AG04450 (cell line): ENCODE measurements around the gene NFKB2. TPM values are rescaled to one million over a fixed set of nuclear protein-coding genes. Genes with fewer than 3 reads are reported as not detected.

Experiments
- CTCF ChIA-PET: fragments of 300-600, 350-600 bp; formaldehyde crosslinking; extraction: SDS; loops from one replicate; lab custom pipeline; 2022; ENCODE audit warnings: antibody characterized with exemption, inconsistent platforms; lab: Charles Lee
- POLR2A ChIA-PET: fragments of 350-600 bp; formaldehyde crosslinking; extraction: SDS; loops from one replicate; lab custom pipeline; 2021; ENCODE audit warnings: antibody characterized with exemption, inconsistent platforms; lab: Yijun Ruan, JAX
- DNase-seq: peaks from one replicate; pipeline ENCODE4 v3.0.0-alpha.2; 2011; ENCODE audit warnings: low read depth, low spot score
- H3K27ac ChIP-seq: one replicate; pipeline ENCODE4 v1.5.1; 2012; ENCODE audit warnings: low read depth, low read length, control low read depth
- H3K27me3 ChIP-seq: one replicate; pipeline ENCODE4 v1.6.0; 2012; ENCODE audit warnings: low read length; ENCODE audit not compliant: control insufficient read depth, insufficient read depth
- H3K4me3 ChIP-seq: 2 replicates; pipeline ENCODE4 v1.5.1; 2011; ENCODE audit warnings: mild to moderate bottlenecking, low read depth, low read length, control low read depth
- H3K9me3 ChIP-seq: 2 replicates; pipeline ENCODE4 v1.5.1; 2012; ENCODE audit warnings: low read length; ENCODE audit not compliant: control insufficient read depth, insufficient read depth
- CTCF ChIP-seq: IDR thresholded peaks from 2 replicates; pipeline ENCODE4 v1.5.1; 2011; ENCODE audit warnings: low read depth, low read length, control low read depth, inconsistent platforms
- polyA plus RNA-seq: library from polyadenylated mRNA; depleted of rRNA; stranded (reverse); fragments of >200 nt; gene quantifications from 2 replicates; pipeline ENCODE4 v1.2.3, GENCODE V29; 2011

The NFKB2 gene
- polyA plus RNA-seq, 1 experiment = 26.1 TPM

GRCh38 chr10:102375250-102375649 is 20.3 kb upstream of the NFKB2 start:
- no peak for TF ChIP-seq CTCF
- ChIA-PET POLR2A (no interaction called here), CTCF (interaction anchor here (0.7 kb wide), 1 partner anchor 22 kb away, joined by 4 read pairs; no protein-coding TSS in a partner anchor)
- H3K27me3 ChIP-seq = no peaks in the 10 kb centered on the region
- H3K27ac ChIP-seq = no peak overlapping the region
- DNase-seq = no peak
- peaks cover 4% of the 10 kb centered on the region; the same call in 1 of the 2 replicates for H3K9me3 ChIP-seq
- H3K4me3 ChIP-seq = no peak overlapping the region

- ChIA-PET CTCF (no interaction called here), POLR2A (no interaction called here)
- Histone ChIP-seq H3K4me3 (no peak overlapping the region), H3K27me3 (no peaks in the 10 kb centered on the region), H3K27ac (no peak overlapping the region), H3K9me3 (peaks cover under 1% of the 10 kb centered on the region; the same call in 1 of the 2 replicates)
- TF ChIP-seq CTCF = no peak
- no peak for DNase-seq
These were observed 19.6 kb upstream of the NFKB2 start for GRCh38 chr10:102375867-102376266.

GRCh38 chr10:102376901-102377300 is 18.6 kb upstream of the NFKB2 start:
- DNase-seq = no peak
- no peak for TF ChIP-seq CTCF
- POLR2A ChIA-PET = interaction anchor here (0.6 kb wide), 1 partner anchor 116 kb away, joined by 9 read pairs; no protein-coding TSS in a partner anchor
- Histone ChIP-seq H3K27ac (no peak overlapping the region), H3K9me3 (no peaks in the 10 kb centered on the region; the same call in 1 of the 2 replicates), H3K27me3 (no peaks in the 10 kb centered on the region), H3K4me3 (no peak overlapping the region)
- CTCF ChIA-PET = no interaction called here

- Histone ChIP-seq H3K27me3 (no peaks in the 10 kb centered on the region), H3K27ac (no peak overlapping the region), H3K4me3 (no peak overlapping the region), H3K9me3 (no peaks in the 10 kb centered on the region; the same call in 1 of the 2 replicates)
- ChIA-PET POLR2A (interaction anchor here (0.5 kb wide), 1 partner anchor 256 kb away, joined by 4 read pairs; no protein-coding TSS in a partner anchor), CTCF (interaction anchor here (1.3 to 2.4 kb wide), 3 partner anchors 14 to 210 kb away, joined by 3 to 6 read pairs (median 5); no protein-coding TSS in a partner anchor)
- no peak for TF ChIP-seq CTCF
- DNase-seq = no peak
These were observed 16.1 kb upstream of the NFKB2 start for GRCh38 chr10:102379383-102379782.

GRCh38 chr10:102381983-102382382 is 13.5 kb upstream of the NFKB2 start:
- Histone ChIP-seq H3K9me3 (no peaks in the 10 kb centered on the region; the same call in 1 of the 2 replicates), H3K4me3 (no peak overlapping the region), H3K27me3 (no peaks in the 10 kb centered on the region), H3K27ac (no peak overlapping the region)
- POLR2A ChIA-PET = no interaction called here
- TF ChIP-seq CTCF = no peak
- DNase-seq = no peak
- CTCF ChIA-PET = interaction anchor here (0.6 to 2.3 kb wide), 3 partner anchors 11 to 152 kb away, joined by 3 to 8 read pairs (median 3); no protein-coding TSS in a partner anchor
